Esophagus muscularis mucosa (tissue), 4 donors: ENCODE measurements around the gene SART1. TPM values are rescaled to one million over a fixed set of nuclear protein-coding genes. Genes with fewer than 3 reads are reported as not detected.

Experiments used
- DNase-seq: peaks from one replicate; pipeline ENCODE4 v3.0.0-alpha.2; 2017; ENCODE audit errors: extremely low spot score
- H3K27ac ChIP-seq, 4 donors: fragments of 200-600 bp; sonication (generic); replicated peaks in 1 of 4; 1 replicate in 3 of 4; 2 replicates in 1 of 4; pipeline ENCODE4 v1.5.1; 2016 to 2019; ENCODE audit warnings: mild to moderate bottlenecking in 1 of 4
- H3K27me3 ChIP-seq, 4 donors: fragments of 200-600 bp; sonication (generic); one replicate each; pipeline versions ENCODE4 v1.5.1 to v1.6.0; 2016 to 2019
- H3K36me3 ChIP-seq, 4 donors: fragments of 200-600 bp; sonication (generic); one replicate each; pipeline ENCODE4 v1.5.1; 2016 to 2019
- H3K4me1 ChIP-seq, 4 donors: fragments of 200-600 bp; sonication (generic); one replicate each; pipeline ENCODE4 v1.5.1; 2016 to 2019
- H3K4me3 ChIP-seq, 4 donors: fragments of 200-600 bp; sonication (generic); 1 replicate in 2 of 4; 2 replicates in 2 of 4; pipeline ENCODE4 v1.5.1; 2016 to 2019; ENCODE audit warnings: mild to moderate bottlenecking in 4 of 4, moderate library complexity in 1 of 4
- H3K9me3 ChIP-seq, 4 donors: fragments of 200-600 bp; sonication (generic); 1 replicate in 3 of 4; 2 replicates in 1 of 4; pipeline ENCODE4 v1.5.1; 2016 to 2019
- EP300 ChIP-seq: sonication (generic); formaldehyde crosslinking; IDR thresholded peaks from one replicate; pipeline ENCODE4 v1.6.1; 2017; ENCODE audit warnings: antibody characterized with exemption
- POLR2A ChIP-seq: fragments of 450-650 bp; IDR thresholded peaks from one replicate; pipeline ENCODE4 v1.6.1; 2017; ENCODE audit warnings: antibody characterized with exemption, moderate library complexity, mild to moderate bottlenecking, low read depth
- POLR2AphosphoS5 ChIP-seq, 2 donors: sonication (generic); formaldehyde crosslinking; IDR thresholded peaks; one replicate each; pipeline ENCODE4 v1.6.1; 2017; ENCODE audit warnings: antibody characterized with exemption in 2 of 2
- WGBS: methylation state at CpG from one replicate; pipeline ENCODE4 v1.1.5; 2018; 5-methylcytosine and 5-hydroxymethylcytosine counted together
- intact Hi-C: fragments of 100-400 bp; cut with DNase I; formaldehyde crosslinking; loops from one replicate; pipeline ENCODE4 v1.15.1; 2023
- total RNA-seq, 4 donors: library from RNA; depleted of rRNA; stranded (reverse); fragments of >200 nt; gene quantifications; one replicate each; pipeline versions ENCODE4 v1.1.0 to v1.2.1, GENCODE V29; 2016
- TF ChIP-seq, protein P1 (sequence below), 3 experiments: fragments of 200-600 bp in 2 of 3; fragments of 450-650 bp in 1 of 3; sonication (generic) in 2 of 3; IDR thresholded peaks; one replicate each; pipeline ENCODE4 v1.5.1; 2017 to 2019; ENCODE audit warnings: antibody characterized with exemption in 3 of 3, mild to moderate bottlenecking in 2 of 3, moderate library complexity in 1 of 3

SART1 gene
- total RNA-seq, 4 donors from 2014 or later, result 47.8 to 65.0 (median 58.7) TPM

DNA sequence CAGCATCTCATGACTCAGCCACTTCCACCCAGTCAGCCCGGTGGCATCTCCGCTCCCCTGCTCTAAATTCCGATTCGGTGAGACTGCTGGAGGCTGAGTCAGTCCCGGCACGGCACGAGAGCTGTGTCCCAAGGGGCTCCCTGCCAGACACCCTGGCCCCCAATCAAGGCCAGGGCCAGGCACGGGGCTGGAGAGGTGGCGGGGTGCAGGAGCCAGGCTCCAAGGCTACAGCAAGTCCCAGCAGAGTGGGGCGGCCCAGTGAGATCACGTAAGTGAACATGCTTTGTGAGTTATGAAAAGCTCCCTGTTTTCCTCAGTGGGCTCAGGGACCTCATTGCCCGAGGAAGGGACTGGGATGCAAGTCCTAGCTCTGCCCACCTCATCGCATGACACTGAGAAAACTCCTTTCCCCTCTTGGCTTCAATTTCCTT lies 45.7 kb upstream of the SART1 start:
- Histone ChIP-seq H3K36me3 (peaks cover 0 to 10% (median 2%) of the 10 kb centered on the region in 4 donors), H3K27me3 (no peaks in the 10 kb centered on the region), H3K4me3 (peak overlapping the region; percentile 16 to 27 (median 19)), H3K27ac (peak overlapping the region; percentile 91 to 99 (median 94)), H3K9me3 (no peaks in the 10 kb centered on the region), H3K4me1 (peaks cover 57 to 76% (median 69%) of the 10 kb centered on the region in 4 donors)
- intact Hi-C loops, result no loop called here
- DNase-seq, result no peak
- WGBS, result 26% methylated on average over 6 of the region's 13 CpGs
- peak; percentile 88 to 91 for TF ChIP-seq POLR2AphosphoS5 (IDR thresholded peaks at IDR 0.05)
- TF ChIP-seq, protein P1, sequence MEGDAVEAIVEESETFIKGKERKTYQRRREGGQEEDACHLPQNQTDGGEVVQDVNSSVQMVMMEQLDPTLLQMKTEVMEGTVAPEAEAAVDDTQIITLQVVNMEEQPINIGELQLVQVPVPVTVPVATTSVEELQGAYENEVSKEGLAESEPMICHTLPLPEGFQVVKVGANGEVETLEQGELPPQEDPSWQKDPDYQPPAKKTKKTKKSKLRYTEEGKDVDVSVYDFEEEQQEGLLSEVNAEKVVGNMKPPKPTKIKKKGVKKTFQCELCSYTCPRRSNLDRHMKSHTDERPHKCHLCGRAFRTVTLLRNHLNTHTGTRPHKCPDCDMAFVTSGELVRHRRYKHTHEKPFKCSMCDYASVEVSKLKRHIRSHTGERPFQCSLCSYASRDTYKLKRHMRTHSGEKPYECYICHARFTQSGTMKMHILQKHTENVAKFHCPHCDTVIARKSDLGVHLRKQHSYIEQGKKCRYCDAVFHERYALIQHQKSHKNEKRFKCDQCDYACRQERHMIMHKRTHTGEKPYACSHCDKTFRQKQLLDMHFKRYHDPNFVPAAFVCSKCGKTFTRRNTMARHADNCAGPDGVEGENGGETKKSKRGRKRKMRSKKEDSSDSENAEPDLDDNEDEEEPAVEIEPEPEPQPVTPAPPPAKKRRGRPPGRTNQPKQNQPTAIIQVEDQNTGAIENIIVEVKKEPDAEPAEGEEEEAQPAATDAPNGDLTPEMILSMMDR (IDR thresholded peaks at IDR 0.05), result no peak

- intact Hi-C loops, result no loop called here
- Histone ChIP-seq H3K9me3 (no peaks in the 10 kb centered on the region), H3K27ac (peak overlapping the region; percentile 91 to 99 (median 94)), H3K27me3 (no peaks in the 10 kb centered on the region), H3K4me1 (peaks cover 57 to 77% (median 70%) of the 10 kb centered on the region in 4 donors), H3K36me3 (peaks cover 0 to 16% (median 7%) of the 10 kb centered on the region in 4 donors), H3K4me3 (peak overlapping the region in 1 of 4 donors; percentile 19)
- TF ChIP-seq POLR2A (no peak), EP300 (no peak), POLR2AphosphoS5 (IDR thresholded peaks at IDR 0.05) (no peak)
- TF ChIP-seq, protein P1 (IDR thresholded peaks at IDR 0.05), result no peak
- no peak for DNase-seq
- 68% methylated on average over 7 of the region's 7 CpGs for WGBS
Measured at GRCh38 chr11:65916391-65916790, 45.1 kb upstream of the SART1 start.

DNA sequence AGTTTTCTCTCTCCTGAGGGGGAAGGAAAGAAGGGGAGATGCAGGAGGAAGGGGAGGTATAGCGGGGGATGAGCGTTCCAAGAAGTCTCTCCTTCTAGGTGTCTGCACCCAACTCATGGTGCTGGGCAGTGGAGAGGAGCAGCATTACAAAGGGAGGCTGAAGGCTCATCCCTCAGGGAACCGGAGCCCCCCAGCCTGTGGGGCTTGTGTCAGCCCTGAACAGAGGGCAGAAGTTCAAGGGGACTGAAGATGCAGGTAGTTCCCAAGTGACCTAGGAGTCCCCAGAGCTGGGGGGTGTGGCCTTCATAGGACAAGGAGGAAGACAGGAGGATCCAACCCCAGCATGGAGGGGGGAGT lies 44.5 kb upstream of the SART1 start:
- no peak for DNase-seq
- Histone ChIP-seq H3K9me3 (no peaks in the 10 kb centered on the region), H3K27ac (peak overlapping the region; percentile 91 to 99 (median 94)), H3K4me1 (peaks cover 50 to 72% (median 65%) of the 10 kb centered on the region in 4 donors), H3K36me3 (peaks cover 0 to 22% (median 14%) of the 10 kb centered on the region in 4 donors), H3K4me3 (peak overlapping the region; percentile 68 to 99 (median 88)), H3K27me3 (no peaks in the 10 kb centered on the region)
- WGBS, result 84% methylated on average over 3 of the region's 3 CpGs
- TF ChIP-seq POLR2A (no peak), POLR2AphosphoS5 (IDR thresholded peaks at IDR 0.05) (no peak), EP300 (no peak)
- TF ChIP-seq, protein P1 (IDR thresholded peaks at IDR 0.05), result no peak
- intact Hi-C loops, result no loop called here

- peak overlapping the region; percentile 68 to 99 (median 88) for H3K4me3 ChIP-seq
- peaks cover 1 to 28% (median 19%) of the 10 kb centered on the region in 4 donors for H3K36me3 ChIP-seq
- peak overlapping the region; percentile 91 to 99 (median 94) for H3K27ac ChIP-seq
- intact Hi-C loops, result loop anchor here (1.0 kb wide), 1 partner anchor 29 kb away; the partner anchor contains the start of gene FIBP
- no peak for DNase-seq
- H3K9me3 ChIP-seq, result no peaks in the 10 kb centered on the region
- 78% methylated on average over 14 of the region's 35 CpGs for WGBS
- no peaks in the 10 kb centered on the region for H3K27me3 ChIP-seq
- peaks cover 49 to 67% (median 62%) of the 10 kb centered on the region in 4 donors for H3K4me1 ChIP-seq
- TF ChIP-seq POLR2AphosphoS5 (IDR thresholded peaks at IDR 0.05) (no peak), POLR2A (no peak), EP300 (no peak)
- TF ChIP-seq, protein P1 (IDR thresholded peaks at IDR 0.05), result no peak
Measured at GRCh38 chr11:65917434-65918210, 43.9 kb upstream of the SART1 start.
